ENCODE results near the gene PRR22.

- no peak for TF ChIP-seq CTCF (IDR thresholded peaks at IDR 0.05)
- no peak for TF ChIP-seq POLR2A (IDR thresholded peaks at IDR 0.05)
These were observed 37.8 kb upstream of the PRR22 start for GRCh38 chr19:5822181-5822844.
